GM12875 (cell line): Measurements from ENCODE around the gene MTMR12.

Experiments used
- H3K4me3 ChIP-seq: one replicate; pipeline ENCODE4 v1.5.1; 2011; ENCODE audit warnings: low read depth, low read length, control low read depth
- CTCF ChIP-seq: IDR thresholded peaks from 2 replicates; pipeline ENCODE4 v1.5.1; 2011; ENCODE audit warnings: low read depth, mild to moderate bottlenecking, control low read depth, inconsistent platforms, low read length, moderate library complexity, borderline replicate concordance; ENCODE audit not compliant: insufficient read depth

MTMR12 gene

GRCh38 chr5:32353420-32353819 is 40.7 kb upstream of the MTMR12 start:
- TF ChIP-seq CTCF, result no peak
- H3K4me3 ChIP-seq, result no peak overlapping the region

- H3K4me3 ChIP-seq, result no peak overlapping the region
- no peak for TF ChIP-seq CTCF
These were observed 39.9 kb upstream of the MTMR12 start for GRCh38 chr5:32352685-32353084.

- no peak for TF ChIP-seq CTCF
- no peak overlapping the region for H3K4me3 ChIP-seq
These were observed 34.1 kb upstream of the MTMR12 start for GRCh38 chr5:32346869-32347268.

- no peak overlapping the region for H3K4me3 ChIP-seq
- TF ChIP-seq CTCF, result no peak
These were observed 30.4 kb upstream of the MTMR12 start for GRCh38 chr5:32343058-32343672.

- no peak overlapping the region for H3K4me3 ChIP-seq
- no peak for TF ChIP-seq CTCF
These were observed 29.9 kb upstream of the MTMR12 start for GRCh38 chr5:32342656-32343055.

- no peak for TF ChIP-seq CTCF
- H3K4me3 ChIP-seq, result no peak overlapping the region
These were observed 27.1 kb upstream of the MTMR12 start for GRCh38 chr5:32339878-32340277.

- no peak overlapping the region for H3K4me3 ChIP-seq
- no peak for TF ChIP-seq CTCF
These were observed 26.5 kb upstream of the MTMR12 start for GRCh38 chr5:32339198-32339597.
